ELF-1 (cell line): ENCODE data around the gene TTC7B.

Experiments used
- DNase-seq: peaks from one replicate; pipeline ENCODE4 v3.0.0-alpha.2; 2016; ENCODE audit warnings: low read depth, low spot score

Gene TTC7B

GRCh38 chr14:90602088-90602687 lies 214.0 kb downstream of the TTC7B start:
- no peak for DNase-seq

- no peak for DNase-seq
Measured at GRCh38 chr14:90601563-90601962, 214.7 kb downstream of the TTC7B start.

GRCh38 chr14:90600619-90601018 lies 215.6 kb downstream of the TTC7B start:
- DNase-seq = no peak

GRCh38 chr14:90599748-90600507 lies 216.3 kb downstream of the TTC7B start:
- DNase-seq = no peak

- DNase-seq = no peak
Measured at GRCh38 chr14:90599339-90599738, 216.9 kb downstream of the TTC7B start.

- DNase-seq = no peak
Measured at GRCh38 chr14:90597961-90598360, 218.3 kb downstream of the TTC7B start.

- no peak for DNase-seq
Measured at GRCh38 chr14:90596733-90597132, 219.5 kb downstream of the TTC7B start.

GRCh38 chr14:90593254-90594040 lies 222.8 kb downstream of the TTC7B start:
- no peak for DNase-seq

- DNase-seq = no peak
Measured at GRCh38 chr14:90592655-90593054, 223.6 kb downstream of the TTC7B start.

GRCh38 chr14:90587918-90588317 lies 228.3 kb downstream of the TTC7B start:
- DNase-seq = no peak

GRCh38 chr14:90587252-90587910 lies 228.8 kb downstream of the TTC7B start:
- DNase-seq = no peak

GRCh38 chr14:90585106-90585505 lies 231.1 kb downstream of the TTC7B start:
- DNase-seq = no peak

GRCh38 chr14:90583916-90584605 lies 232.2 kb downstream of the TTC7B start:
- DNase-seq = no peak

GRCh38 chr14:90583427-90583826 lies 232.8 kb downstream of the TTC7B start:
- DNase-seq = no peak

- no peak for DNase-seq
Measured at GRCh38 chr14:90582166-90582565, 234.1 kb downstream of the TTC7B start.

GRCh38 chr14:90581745-90582144 lies 234.5 kb downstream of the TTC7B start:
- no peak for DNase-seq

- DNase-seq = no peak
Measured at GRCh38 chr14:90580377-90581335, 235.6 kb downstream of the TTC7B start.

GRCh38 chr14:90579816-90580215 lies 236.4 kb downstream of the TTC7B start:
- DNase-seq = no peak

- DNase-seq = no peak
Measured at GRCh38 chr14:90579088-90579487, 237.1 kb downstream of the TTC7B start.

- DNase-seq = no peak
Measured at GRCh38 chr14:90578283-90578985, 237.8 kb downstream of the TTC7B start.
